ENCODE results near the gene FCRL6. TPM values are rescaled to one million over a fixed set of nuclear protein-coding genes. Genes with fewer than 3 reads are reported as not detected.

The FCRL6 gene, protein sequence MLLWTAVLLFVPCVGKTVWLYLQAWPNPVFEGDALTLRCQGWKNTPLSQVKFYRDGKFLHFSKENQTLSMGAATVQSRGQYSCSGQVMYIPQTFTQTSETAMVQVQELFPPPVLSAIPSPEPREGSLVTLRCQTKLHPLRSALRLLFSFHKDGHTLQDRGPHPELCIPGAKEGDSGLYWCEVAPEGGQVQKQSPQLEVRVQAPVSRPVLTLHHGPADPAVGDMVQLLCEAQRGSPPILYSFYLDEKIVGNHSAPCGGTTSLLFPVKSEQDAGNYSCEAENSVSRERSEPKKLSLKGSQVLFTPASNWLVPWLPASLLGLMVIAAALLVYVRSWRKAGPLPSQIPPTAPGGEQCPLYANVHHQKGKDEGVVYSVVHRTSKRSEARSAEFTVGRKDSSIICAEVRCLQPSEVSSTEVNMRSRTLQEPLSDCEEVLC
- 1 to 10 TPM in 2 of 4 donors, under 1 TPM in 2; 0.39 to 2.2 (median 1.4) TPM for total RNA-seq

DNA sequence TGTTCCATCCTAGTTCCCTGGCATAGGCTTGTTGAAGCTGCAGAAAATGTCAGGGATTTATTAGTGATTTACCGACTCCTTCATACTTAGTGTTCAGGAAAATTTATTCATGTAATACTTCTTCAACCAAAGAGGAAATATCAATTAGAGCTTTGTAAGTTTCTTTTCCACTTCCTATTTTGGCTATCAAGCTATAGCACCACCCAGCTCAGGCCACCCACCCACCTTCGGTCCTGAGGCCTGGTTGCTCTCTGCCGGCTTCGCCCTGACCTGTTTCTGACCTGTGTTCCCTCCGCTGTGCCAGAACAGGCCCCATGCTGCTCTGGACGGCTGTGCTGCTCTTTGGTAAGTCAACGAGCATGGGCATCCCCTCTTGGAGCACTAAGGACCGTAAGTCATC, at the start of gene FCRL6:
Gene FCRL6, plus strand, starts transcription at position 250 of the 400 bp plus-strand sequence. Its CDS starts 65 bp downstream, at position 315.
- no peaks in the 10 kb centered on the region for H3K36me3 ChIP-seq
- WGBS, 2 donors, result 69 to 81% methylated on average over 8 of the region's 8 CpGs

DNA sequence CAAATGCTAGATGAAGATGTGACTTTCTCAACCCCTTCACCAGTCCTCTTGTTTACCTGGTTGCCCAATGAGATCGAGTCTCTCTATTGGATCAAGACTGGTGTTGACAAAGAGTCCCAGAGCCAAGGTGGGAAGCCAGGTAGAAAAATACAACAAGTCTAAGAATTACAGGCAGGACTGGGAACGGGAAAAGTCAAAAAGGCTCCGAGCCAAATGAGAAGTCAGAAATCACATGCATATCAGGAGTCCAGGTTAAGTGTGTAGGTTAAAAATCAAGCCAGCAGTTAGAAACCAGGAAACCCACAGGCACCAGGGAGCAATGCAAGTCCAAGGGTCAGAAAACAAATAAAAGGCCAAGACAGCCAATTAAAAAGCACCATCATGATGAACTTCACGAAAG, 48.8 kb upstream of the FCRL6 start:
- Histone ChIP-seq H3K4me3 (no peak overlapping the region), H3K4me1 (no peaks in the 10 kb centered on the region), H3K36me3 (no peaks in the 10 kb centered on the region), H3K27me3 (no peaks in the 10 kb centered on the region), H3K9me3 (no peaks in the 10 kb centered on the region), H3K27ac (peak overlapping the region in 1 of 4 donors; percentile 15)
- TF ChIP-seq POLR2A (IDR thresholded peaks at IDR 0.05) (no peak), EP300 (IDR thresholded peaks at IDR 0.05) (peak in 1 of 2 donors; percentile 31)
- 74 to 77% methylated on average over 4 of the region's 4 CpGs for WGBS, 2 donors
- no peak for DNase-seq (ENCODE audit: low spot score in 2 of 2)

More for the DNA sequence above, at the start of gene FCRL6:
- no peak for DNase-seq (ENCODE audit: low spot score in 2 of 2)
- TF ChIP-seq, protein P1, sequence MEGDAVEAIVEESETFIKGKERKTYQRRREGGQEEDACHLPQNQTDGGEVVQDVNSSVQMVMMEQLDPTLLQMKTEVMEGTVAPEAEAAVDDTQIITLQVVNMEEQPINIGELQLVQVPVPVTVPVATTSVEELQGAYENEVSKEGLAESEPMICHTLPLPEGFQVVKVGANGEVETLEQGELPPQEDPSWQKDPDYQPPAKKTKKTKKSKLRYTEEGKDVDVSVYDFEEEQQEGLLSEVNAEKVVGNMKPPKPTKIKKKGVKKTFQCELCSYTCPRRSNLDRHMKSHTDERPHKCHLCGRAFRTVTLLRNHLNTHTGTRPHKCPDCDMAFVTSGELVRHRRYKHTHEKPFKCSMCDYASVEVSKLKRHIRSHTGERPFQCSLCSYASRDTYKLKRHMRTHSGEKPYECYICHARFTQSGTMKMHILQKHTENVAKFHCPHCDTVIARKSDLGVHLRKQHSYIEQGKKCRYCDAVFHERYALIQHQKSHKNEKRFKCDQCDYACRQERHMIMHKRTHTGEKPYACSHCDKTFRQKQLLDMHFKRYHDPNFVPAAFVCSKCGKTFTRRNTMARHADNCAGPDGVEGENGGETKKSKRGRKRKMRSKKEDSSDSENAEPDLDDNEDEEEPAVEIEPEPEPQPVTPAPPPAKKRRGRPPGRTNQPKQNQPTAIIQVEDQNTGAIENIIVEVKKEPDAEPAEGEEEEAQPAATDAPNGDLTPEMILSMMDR (IDR thresholded peaks at IDR 0.05), result no peak
- TF ChIP-seq POLR2A (IDR thresholded peaks at IDR 0.05) (no peak), EP300 (IDR thresholded peaks at IDR 0.05) (no peak)
- H3K27ac ChIP-seq, result no peak within 1 kb of the TSS
- no peak within 1 kb of the TSS for H3K4me3 ChIP-seq
- no peaks in the 10 kb centered on the region for H3K27me3 ChIP-seq
- H3K9me3 ChIP-seq, result no peaks in the 10 kb centered on the region
- peaks cover 0 to 3% (median 0%) of the 10 kb centered on the region in 4 donors for H3K4me1 ChIP-seq

DNA sequence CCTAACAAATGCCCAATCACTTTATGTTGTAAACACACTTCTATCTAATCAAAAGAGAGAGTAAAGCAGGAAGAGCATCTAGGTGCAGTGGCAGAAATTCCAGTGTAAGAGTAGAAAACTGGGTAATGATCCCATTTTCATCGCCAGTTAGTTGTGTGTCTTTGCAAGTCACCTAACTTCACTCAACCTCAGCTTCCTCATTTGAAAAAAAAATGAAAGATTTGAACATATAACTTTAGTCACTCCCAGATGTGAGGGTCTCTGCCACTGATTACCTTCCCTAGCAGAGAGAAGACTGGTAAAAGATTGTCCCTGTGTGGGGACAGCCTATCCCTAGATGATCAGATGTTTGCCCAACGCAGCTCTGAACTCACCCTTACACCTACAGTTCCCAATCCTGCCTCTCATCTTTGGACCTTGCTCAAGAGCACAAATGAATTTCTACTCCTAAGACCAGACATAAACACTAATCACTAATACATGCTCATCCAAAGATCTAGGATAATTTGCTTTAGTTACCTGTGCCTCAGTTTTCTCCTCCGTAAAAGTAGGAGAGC, 46.6 kb upstream of the FCRL6 start:
- 89 to 94% methylated on average over 3 of the region's 3 CpGs for WGBS, 2 donors
- TF ChIP-seq, protein P1 (IDR thresholded peaks at IDR 0.05), result no peak
- TF ChIP-seq EP300 (IDR thresholded peaks at IDR 0.05), result no peak
- TF ChIP-seq POLR2A (IDR thresholded peaks at IDR 0.05), result no peak
- H3K27ac ChIP-seq, result no peak overlapping the region
- H3K9me3 ChIP-seq, result no peaks in the 10 kb centered on the region
- no peaks in the 10 kb centered on the region for H3K27me3 ChIP-seq
- no peaks in the 10 kb centered on the region for H3K36me3 ChIP-seq
- no peak for DNase-seq (ENCODE audit: low spot score in 2 of 2)
- H3K4me3 ChIP-seq, result no peak overlapping the region
- H3K4me1 ChIP-seq, result no peaks in the 10 kb centered on the region

DNA sequence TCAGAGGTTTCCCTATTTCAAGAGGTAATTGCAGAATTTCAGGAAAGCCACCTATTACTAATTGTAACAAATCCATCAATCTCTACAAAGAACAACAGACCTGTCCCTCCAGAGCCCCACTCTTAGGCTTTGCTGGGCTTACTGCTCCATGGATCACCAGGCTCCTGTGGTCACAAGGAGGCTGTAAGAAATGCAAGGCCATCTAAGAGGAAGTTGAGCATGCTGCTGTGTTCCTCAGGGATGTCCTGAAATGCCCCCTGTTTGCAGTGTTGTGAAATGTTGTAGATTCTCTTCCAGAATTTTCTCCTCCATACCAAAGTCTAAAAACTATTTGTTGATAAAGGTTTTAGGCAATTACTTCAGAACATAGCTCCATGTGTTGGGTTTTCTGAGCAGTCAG, 45.8 kb upstream of the FCRL6 start:
- H3K4me3 ChIP-seq, result no peak overlapping the region
- no peaks in the 10 kb centered on the region for H3K4me1 ChIP-seq
- no peaks in the 10 kb centered on the region for H3K36me3 ChIP-seq
- peak in 1 of 2 donors; percentile 28 for DNase-seq (ENCODE audit: low spot score in 2 of 2)
- H3K9me3 ChIP-seq, result no peaks in the 10 kb centered on the region
- H3K27ac ChIP-seq, result no peak overlapping the region
- TF ChIP-seq, protein P1 (IDR thresholded peaks at IDR 0.05), result no peak
- TF ChIP-seq EP300 (IDR thresholded peaks at IDR 0.05), result peak; percentile 42 to 62
- no peaks in the 10 kb centered on the region for H3K27me3 ChIP-seq

DNA sequence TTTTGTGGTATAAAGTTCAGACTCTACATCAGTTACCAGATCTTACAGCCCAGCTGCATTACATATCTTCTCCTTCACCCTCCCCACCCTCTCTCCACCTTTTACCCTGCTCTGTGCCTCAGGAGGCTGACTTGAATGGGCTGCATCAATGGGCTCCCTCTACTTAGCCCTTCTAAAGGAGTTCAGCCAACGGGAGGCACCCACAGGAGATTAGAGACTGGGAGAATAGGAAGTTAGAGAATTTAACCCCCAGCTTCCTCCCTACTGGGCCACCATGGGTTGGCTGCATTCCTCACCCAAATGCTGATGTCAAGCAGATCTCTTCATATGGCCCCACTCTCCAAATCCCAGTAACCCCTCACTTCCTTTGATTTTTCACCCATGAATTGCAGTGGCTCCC, 38.5 kb upstream of the FCRL6 start:
- Histone ChIP-seq H3K4me3 (no peak overlapping the region), H3K36me3 (no peaks in the 10 kb centered on the region), H3K9me3 (peaks cover 0 to 7% (median 0%) of the 10 kb centered on the region in 4 donors), H3K27me3 (no peaks in the 10 kb centered on the region), H3K27ac (no peak overlapping the region), H3K4me1 (no peaks in the 10 kb centered on the region)
- WGBS, 2 donors, result 11% methylated on average over 1 of the region's 1 CpG
- no peak for TF ChIP-seq EP300 (IDR thresholded peaks at IDR 0.05)
- no peak for TF ChIP-seq POLR2A (IDR thresholded peaks at IDR 0.05)
- TF ChIP-seq, protein P1 (IDR thresholded peaks at IDR 0.05), result no peak
- no peak for DNase-seq (ENCODE audit: low spot score in 2 of 2)

Data from tibial nerve (tissue), 4 donors.